ENCODE results near the gene CMC4. TPM values are rescaled to one million over a fixed set of nuclear protein-coding genes. Genes with fewer than 3 reads are reported as not detected.

The CMC4 gene
- total RNA-seq, 1 donor from 2014 or later = 6.1 TPM

DNA sequence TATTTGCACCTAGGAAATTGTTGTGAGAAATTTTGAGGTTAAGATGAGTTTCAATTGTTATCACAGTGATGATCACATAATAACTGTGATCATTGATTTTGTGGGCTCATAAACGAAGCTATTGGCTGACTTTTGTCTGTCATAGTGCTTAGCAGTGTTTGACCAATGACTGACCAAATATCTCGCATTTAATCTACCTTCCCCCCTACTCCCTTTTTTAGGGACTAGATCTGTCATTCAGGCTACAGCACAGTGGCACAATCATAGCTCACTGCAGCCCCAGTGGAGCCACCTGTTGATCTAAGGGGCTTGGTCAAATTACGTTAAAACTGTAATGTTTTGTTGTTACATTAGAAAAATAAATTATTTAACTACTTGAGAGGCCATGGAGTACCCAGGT is 42.8 kb downstream of the CMC4 start:
- H3K4me3 Mint-ChIP-seq (ENCODE audit: unreplicated experiment) = no peak overlapping the region
- H3K9me3 Mint-ChIP-seq (ENCODE audit: unreplicated experiment) = no peaks in the 10 kb centered on the region
- H3K4me1 Mint-ChIP-seq (ENCODE audit: unreplicated experiment) = peaks cover 3% of the 10 kb centered on the region
- no peak overlapping the region for H3K27ac Mint-ChIP-seq (ENCODE audit: unreplicated experiment)
- no peak for DNase-seq (ENCODE audit: low spot score)
- TF ChIP-seq, protein P1, sequence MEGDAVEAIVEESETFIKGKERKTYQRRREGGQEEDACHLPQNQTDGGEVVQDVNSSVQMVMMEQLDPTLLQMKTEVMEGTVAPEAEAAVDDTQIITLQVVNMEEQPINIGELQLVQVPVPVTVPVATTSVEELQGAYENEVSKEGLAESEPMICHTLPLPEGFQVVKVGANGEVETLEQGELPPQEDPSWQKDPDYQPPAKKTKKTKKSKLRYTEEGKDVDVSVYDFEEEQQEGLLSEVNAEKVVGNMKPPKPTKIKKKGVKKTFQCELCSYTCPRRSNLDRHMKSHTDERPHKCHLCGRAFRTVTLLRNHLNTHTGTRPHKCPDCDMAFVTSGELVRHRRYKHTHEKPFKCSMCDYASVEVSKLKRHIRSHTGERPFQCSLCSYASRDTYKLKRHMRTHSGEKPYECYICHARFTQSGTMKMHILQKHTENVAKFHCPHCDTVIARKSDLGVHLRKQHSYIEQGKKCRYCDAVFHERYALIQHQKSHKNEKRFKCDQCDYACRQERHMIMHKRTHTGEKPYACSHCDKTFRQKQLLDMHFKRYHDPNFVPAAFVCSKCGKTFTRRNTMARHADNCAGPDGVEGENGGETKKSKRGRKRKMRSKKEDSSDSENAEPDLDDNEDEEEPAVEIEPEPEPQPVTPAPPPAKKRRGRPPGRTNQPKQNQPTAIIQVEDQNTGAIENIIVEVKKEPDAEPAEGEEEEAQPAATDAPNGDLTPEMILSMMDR (IDR thresholded peaks at IDR 0.05; ENCODE audit: unreplicated experiment) = no peak
- H3K36me3 Mint-ChIP-seq (ENCODE audit: low read depth, unreplicated experiment) = no peaks in the 10 kb centered on the region
- peaks cover 2% of the 10 kb centered on the region for H3K27me3 Mint-ChIP-seq (ENCODE audit: unreplicated experiment)

DNA sequence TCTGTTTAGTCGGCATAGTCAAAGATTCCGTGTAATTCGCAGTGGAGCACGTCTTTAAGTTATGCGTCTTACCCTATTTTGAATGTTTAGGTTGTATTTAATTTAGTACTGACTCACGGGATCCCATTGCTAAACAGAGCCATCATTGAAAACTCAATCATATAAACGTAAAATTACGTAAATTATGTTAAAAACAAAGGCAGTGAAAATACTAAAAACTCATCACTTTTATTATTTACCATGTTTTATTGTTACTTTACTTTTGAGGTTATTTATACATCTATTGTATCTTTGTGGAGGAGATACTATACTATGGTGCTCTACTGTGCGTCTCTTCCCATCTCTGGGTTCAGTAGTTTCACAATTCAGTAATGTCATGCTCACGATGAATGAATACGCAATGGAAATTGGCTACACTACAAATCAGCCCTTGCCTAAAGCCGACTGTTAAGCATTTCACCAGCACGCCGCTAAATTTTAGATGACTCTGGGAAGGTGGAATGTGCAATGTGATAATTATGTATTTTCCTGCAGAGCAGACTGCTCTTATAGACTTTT is 43.3 kb downstream of the CMC4 start:
- H3K36me3 Mint-ChIP-seq (ENCODE audit: low read depth, unreplicated experiment) = no peaks in the 10 kb centered on the region
- H3K4me1 Mint-ChIP-seq (ENCODE audit: unreplicated experiment) = peaks cover 3% of the 10 kb centered on the region
- H3K27ac Mint-ChIP-seq (ENCODE audit: unreplicated experiment) = peak overlapping the region; percentile 86
- peak overlapping the region; percentile 91 for H3K4me3 Mint-ChIP-seq (ENCODE audit: unreplicated experiment)
- no peak for DNase-seq (ENCODE audit: low spot score)
- TF ChIP-seq, protein P1 (IDR thresholded peaks at IDR 0.05; ENCODE audit: unreplicated experiment) = no peak
- no peaks in the 10 kb centered on the region for H3K9me3 Mint-ChIP-seq (ENCODE audit: unreplicated experiment)
- peaks cover 2% of the 10 kb centered on the region for H3K27me3 Mint-ChIP-seq (ENCODE audit: unreplicated experiment)

DNA sequence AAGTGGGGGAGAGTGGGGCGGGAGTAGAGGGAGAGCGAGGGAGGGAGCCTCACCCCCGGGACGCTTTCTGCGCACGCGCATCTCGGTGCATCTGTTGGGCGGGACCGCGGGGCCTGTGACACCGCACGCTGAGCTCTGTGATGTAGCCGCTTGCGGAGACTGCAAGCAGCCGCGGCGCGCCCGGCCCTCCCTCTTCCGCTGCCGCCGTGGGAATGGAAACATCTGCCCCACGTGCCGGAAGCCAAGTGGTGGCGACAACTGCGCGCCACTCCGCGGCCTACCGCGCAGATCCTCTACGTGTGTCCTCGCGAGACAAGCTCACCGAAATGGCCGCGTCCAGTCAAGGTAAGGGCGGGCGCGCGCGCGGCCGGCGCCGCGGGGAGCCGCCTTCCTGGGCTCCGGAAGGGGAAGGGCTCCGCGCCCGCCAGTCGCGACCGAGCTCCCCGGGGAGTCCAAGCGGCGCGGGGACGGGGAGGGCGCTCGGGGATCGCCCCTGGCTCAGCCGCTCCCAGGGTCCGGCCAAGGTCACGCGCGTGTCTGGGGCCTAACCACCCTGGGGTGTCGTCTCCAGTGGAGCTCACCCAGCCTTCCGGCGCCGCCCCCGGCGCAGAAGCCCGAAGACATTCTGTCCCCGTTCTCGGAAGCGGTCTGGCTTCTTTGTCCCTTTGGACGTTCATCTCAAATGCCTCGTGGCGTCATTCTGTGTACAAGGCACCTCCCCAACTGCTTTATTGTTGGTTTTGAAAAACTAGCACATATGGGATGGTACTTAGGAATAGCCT is 44.0 kb downstream of the CMC4 start, which contains the start of gene FUNDC2:
TSS of gene FUNDC2 (plus strand) at position 118 of the 782 bp plus-strand sequence. CDS start at position 213, 95 bp downstream.
- Mint-ChIP-seq H3K9me3 (ENCODE audit: unreplicated experiment) (no peaks in the 10 kb centered on the region), H3K27ac (ENCODE audit: unreplicated experiment) (peak within 1 kb of the TSS; percentile 91), H3K27me3 (ENCODE audit: unreplicated experiment) (peaks cover 2% of the 10 kb centered on the region), H3K4me3 (ENCODE audit: unreplicated experiment) (peak within 1 kb of the TSS; percentile 91), H3K4me1 (ENCODE audit: unreplicated experiment) (peaks cover 6% of the 10 kb centered on the region), H3K36me3 (ENCODE audit: low read depth, unreplicated experiment) (no peaks in the 10 kb centered on the region)
- peak; percentile 85 for DNase-seq (ENCODE audit: low spot score)
- TF ChIP-seq, protein P1 (IDR thresholded peaks at IDR 0.05; ENCODE audit: unreplicated experiment) = no peak

DNA sequence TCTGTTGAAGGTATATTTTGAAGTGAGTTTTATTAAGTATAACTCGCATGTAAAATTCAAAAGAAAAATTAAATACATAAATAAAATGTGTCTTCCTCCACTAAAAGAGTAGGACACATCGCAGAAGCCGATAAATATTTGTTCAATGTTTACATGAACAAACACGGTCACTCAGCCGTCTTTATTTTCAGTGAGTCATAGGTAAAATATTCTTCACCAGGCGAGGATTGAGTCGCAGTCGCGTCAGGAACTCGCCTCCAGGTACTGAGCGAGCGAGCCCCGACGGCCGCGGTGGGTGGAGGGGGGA is 44.6 kb downstream of the CMC4 start:
- TF ChIP-seq, protein P1 (IDR thresholded peaks at IDR 0.05; ENCODE audit: unreplicated experiment) = no peak
- peaks cover 2% of the 10 kb centered on the region for H3K27me3 Mint-ChIP-seq (ENCODE audit: unreplicated experiment)
- no peak for DNase-seq (ENCODE audit: low spot score)
- H3K4me1 Mint-ChIP-seq (ENCODE audit: unreplicated experiment) = peaks cover 6% of the 10 kb centered on the region
- no peaks in the 10 kb centered on the region for H3K9me3 Mint-ChIP-seq (ENCODE audit: unreplicated experiment)
- no peaks in the 10 kb centered on the region for H3K36me3 Mint-ChIP-seq (ENCODE audit: low read depth, unreplicated experiment)
- peak overlapping the region; percentile 91 for H3K27ac Mint-ChIP-seq (ENCODE audit: unreplicated experiment)
- peak overlapping the region; percentile 87 for H3K4me3 Mint-ChIP-seq (ENCODE audit: unreplicated experiment)

All from endothelial cell (in vitro differentiated cells).